Hepatic stellate cell (primary cell): ENCODE data around the gene C4B.
"Not testable (repeated sequence)": the region's sequence is repeated elsewhere in the genome, so short reads cannot be mapped to it uniquely, and the experiment has no call there.

Experiments
- DNase-seq: peaks from one replicate; pipeline ENCODE4 v3.0.0; 2011; ENCODE audit warnings: low spot score

The C4B gene

DNA sequence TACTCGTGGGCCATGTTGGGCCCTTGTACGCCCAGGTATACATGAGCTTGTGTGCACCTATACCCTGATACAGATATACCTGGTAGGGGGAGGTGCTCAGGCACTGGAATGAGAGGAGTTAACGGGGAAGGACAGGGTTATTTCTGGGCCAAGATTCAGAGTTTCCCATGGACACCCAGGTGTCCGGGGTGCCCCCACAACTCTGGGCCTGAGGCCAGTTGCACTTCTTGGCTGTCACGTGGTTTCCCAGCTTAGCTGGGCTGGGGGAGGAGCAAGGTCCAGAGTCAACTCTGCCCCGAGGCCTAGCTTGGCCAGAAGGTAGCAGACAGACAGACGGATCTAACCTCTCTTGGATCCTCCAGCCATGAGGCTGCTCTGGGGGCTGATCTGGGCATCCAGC lies 32.9 kb upstream of the C4B start, which contains the start of gene C4A:
C4A (plus strand) TSS at position 314 of the 400 bp plus-strand sequence; CDS start at position 365, 51 bp downstream.
- DNase-seq: not testable (repeated sequence)

DNA sequence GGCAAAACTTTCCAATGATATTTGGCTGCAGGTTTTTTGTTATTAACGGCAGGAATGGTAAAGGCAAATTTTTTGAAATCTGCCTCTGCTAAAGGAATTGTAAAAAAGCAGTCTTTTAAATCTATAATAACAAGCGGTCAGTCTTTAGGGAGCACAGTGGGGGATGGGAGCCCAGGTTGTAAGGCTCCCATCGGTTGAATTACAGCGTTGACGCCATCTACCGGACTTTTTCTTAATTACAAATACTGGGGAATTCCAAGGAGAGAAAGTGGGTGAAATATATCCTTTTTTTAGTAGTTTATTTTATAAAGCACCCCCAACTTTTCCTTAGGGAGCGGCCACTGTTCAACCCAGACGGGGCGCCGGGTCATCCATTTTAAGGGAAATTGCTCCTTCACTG lies 25.2 kb upstream of the C4B start:
- not testable (repeated sequence) for DNase-seq

DNA sequence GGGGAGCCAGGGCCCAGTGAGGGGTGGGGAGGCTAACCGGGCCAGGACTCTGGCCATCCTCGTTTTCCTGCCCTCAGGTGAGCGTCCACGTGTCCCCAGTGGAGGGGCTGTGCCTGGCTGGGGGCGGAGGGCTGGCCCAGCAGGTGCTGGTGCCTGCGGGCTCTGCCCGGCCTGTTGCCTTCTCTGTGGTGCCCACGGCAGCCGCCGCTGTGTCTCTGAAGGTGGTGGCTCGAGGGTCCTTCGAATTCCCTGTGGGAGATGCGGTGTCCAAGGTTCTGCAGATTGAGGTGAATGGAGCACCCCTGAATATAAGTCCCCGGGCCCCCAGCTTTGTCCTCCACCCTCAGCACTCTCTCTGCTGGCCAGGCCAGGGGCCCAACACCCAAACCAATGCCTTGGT lies 20.2 kb upstream of the C4B start:
- DNase-seq: not testable (repeated sequence)

DNA sequence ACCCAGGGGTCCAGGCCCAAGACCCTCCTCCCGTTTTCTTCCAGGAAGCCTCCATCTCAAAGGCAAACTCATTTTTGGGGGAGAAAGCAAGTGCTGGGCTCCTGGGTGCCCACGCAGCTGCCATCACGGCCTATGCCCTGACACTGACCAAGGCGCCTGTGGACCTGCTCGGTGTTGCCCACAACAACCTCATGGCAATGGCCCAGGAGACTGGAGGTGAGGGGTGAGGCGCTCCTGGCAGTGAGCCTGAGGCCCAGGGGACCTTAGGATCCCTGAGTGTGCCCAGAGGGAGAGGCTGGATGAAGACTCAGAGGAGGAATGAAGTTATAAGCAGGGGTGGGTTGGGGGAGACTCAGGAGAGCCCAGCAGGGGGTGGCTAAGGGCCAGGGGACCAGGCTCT lies 18.2 kb upstream of the C4B start:
- not testable (repeated sequence) for DNase-seq

DNA sequence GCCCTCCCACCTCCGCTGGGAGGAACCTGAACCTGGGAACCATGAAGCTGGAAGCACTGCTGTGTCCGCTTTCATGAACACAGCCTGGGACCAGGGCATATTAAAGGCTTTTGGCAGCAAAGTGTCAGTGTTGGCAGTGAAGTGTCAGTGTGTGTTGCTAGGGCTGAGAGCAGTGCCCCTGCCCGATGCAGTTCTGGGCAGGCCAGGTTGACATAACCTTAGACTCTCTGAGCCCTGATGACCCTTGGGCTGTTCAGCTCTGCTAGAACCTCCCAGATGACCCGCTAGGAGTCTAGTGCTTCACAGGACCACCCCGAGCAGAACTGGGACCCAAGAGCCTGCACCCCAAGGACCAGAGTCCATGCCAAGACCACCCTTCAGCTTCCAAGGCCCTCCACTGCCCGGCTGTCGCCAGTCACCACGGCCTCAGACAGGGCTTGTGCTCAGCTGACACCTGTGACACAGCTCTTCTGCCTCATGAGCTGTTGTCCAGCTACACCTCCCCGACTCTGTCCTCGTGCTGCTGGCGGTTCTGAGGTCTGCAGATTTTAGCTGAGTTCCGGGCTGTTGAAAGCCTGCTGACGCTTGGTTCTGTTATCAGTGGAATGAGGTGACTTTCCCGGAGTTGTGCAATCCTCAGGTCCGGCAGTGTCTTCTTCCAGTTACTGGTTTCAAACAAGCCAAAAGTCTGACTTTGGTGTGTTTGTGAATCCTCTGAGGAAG lies 11.9 kb upstream of the C4B start:
- not testable (repeated sequence) for DNase-seq

DNA sequence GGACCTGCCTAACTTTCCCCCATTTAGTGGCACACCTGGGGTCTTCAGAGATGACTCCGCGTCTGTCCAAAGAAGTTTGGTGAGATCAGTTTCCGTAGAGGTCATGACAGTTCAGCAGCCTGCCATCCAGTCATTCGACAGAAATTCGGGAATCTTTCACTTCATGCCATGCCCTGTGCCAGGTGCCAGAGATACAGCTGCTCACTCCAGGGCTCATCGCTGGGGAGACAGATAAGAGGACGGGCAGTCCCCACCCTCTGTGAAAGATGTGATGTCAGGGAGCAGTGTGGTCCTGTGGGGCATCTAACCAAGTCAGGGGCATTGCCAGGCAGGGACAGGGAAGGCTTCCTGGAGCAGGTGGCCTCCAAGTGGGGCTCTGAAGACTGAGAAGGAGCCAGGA lies 11.3 kb upstream of the C4B start:
- not testable (repeated sequence) for DNase-seq

DNA sequence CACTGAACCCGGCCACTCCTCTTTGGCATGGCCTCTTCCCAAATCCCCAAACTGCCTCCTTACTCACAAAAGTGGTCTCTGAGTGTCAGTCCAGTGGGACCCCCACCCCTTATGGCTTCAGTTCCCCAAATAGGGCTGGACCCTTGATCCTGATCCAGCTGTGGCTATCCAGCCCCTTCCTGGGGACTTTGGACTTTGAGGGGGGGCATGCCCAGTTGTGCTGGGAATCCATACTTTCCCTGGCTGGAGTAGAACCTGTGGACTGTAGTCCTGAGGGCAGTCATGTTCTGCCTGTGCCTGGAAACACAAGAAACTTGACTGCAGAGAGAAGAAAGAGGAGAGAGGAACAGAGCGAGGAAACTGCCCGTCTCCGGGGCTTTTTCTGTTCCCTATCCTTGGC lies 10.2 kb upstream of the C4B start:
- not testable (repeated sequence) for DNase-seq

DNA sequence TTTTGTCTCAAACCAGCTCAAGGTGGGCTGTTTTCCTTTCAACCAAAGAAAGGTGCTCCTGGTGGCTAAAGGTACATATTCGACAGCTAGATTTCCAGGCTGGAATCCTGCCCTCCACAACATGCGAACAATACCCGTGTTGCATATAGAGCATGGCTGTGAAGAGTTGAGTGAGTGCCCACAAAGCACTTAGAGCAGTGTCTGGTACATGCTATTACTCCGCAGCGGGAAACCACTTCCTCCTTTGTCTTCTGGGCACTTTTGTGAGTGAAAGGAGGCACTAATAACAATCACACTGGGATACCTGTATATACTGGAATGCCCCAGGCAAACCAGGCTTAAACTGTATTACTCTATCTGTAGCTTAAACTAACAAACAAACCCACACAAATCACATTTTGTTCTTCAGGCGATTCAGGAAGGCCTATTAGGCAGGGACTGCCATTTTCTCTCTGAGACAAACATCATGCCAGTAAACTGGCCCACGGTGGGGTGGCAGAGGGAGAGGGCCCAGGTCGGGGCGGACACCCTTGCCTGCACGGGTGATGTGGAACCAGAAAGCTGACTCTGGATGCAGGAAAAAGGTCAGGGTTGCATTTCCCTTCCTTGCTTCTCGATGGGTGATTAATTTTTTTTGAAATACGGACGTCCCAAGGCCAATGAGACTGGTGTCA lies 9.6 kb upstream of the C4B start:
- DNase-seq: not testable (repeated sequence)

DNA sequence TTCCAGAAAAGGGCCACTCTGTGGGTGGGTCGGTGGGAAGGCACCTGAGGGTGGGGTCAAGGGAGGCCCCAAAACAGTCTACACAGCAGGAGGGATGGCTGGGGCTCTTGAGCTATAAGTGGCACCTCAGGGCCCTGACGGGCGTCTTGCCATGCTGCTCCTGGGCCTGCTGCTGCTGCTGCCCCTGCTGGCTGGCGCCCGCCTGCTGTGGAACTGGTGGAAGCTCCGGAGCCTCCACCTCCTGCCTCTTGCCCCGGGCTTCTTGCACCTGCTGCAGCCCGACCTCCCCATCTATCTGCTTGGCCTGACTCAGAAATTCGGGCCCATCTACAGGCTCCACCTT lies 9.1 kb upstream of the C4B start:
- not testable (repeated sequence) for DNase-seq

DNA sequence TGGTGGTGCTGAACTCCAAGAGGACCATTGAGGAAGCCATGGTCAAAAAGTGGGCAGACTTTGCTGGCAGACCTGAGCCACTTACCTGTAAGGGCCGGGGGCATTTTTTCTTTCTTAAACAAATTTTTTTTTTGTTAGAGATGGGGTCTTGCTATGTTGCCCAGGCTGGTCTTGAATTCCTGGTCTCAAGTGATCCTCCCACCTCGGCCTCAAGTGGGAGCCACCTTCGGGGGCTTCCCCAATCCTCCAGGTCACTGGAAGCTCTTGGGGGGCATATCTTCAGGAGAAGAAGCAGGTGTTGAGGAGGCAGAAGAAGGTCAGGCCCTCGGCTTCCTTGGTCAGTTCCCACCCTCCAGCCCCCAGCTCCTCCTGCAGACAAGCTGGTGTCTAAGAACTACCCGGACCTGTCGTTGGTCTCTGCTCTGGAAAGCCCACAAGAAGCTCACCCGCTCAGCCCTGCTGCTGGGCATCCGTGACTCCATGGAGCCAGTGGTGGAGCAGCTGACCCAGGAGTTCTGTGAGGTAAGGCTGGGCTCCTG lies 8.5 kb upstream of the C4B start:
- DNase-seq: not testable (repeated sequence)

DNA sequence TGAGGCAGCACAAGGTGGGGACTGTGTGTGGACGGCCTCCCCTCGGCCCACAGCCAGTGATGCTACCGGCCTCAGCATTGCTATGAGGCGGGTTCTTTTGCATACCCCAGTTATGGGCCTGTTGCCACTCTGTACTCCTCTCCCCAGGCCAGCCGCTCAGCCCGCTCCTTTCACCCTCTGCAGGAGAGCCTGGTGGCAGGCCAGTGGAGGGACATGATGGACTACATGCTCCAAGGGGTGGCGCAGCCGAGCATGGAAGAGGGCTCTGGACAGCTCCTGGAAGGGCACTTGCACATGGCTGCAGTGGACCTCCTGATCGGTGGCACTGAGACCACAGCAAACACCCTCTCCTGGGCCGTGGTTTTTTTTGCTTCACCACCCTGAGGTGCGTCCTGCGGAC lies 7.5 kb upstream of the C4B start:
- not testable (repeated sequence) for DNase-seq

DNA sequence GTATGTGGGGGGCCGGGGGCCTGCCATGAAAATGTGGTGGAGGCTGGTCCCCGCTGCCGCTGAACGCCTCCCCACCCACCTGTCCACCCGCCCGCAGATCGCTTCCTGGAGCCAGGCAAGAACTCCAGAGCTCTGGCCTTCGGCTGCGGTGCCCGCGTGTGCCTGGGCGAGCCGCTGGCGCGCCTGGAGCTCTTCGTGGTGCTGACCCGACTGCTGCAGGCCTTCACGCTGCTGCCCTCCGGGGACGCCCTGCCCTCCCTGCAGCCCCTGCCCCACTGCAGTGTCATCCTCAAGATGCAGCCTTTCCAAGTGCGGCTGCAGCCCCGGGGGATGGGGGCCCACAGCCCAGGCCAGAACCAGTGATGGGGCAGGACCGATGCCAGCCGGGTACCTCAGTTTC lies 6.6 kb upstream of the C4B start:
- not testable (repeated sequence) for DNase-seq

DNA sequence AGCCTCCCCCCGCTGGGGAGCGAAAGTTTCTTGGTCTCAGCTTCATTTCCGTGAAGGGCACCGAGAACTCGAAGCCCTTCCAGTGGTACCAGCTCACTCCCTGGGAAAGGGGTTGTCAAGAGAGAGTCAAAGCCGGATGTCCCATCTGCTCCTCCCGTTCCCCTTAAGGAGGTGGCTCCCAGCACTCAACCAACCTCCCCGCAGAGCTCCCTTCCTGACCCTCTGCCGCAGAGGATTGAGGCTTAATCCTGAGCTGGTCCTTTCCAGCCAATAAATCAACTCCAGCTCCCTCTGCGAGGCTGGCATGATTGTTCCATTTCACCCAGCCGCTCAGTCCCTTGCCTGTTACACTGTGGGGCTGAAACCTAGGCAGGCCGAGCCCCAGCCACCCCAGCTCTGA lies 6.0 kb upstream of the C4B start:
- not testable (repeated sequence) for DNase-seq

DNA sequence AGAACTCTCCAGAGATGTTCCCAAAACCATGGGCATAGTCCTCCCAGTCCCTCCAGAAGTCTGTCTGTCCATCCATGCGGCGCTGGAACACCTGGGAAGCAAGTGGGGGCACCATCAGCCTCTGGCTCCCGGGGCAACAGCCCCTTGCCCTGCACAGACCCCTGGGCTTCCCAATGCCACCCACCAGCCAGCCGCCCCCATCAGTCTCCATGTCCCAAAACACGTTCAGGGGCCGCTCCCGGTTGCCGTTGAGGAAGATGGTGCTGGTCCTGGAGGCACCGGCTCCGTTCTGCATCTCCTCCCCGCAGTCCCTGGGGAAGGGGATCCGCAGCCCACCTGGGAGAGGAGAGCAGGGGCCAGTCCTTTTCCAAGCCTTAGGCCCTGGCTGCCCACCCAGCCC lies 5.1 kb upstream of the C4B start:
- not testable (repeated sequence) for DNase-seq

DNA sequence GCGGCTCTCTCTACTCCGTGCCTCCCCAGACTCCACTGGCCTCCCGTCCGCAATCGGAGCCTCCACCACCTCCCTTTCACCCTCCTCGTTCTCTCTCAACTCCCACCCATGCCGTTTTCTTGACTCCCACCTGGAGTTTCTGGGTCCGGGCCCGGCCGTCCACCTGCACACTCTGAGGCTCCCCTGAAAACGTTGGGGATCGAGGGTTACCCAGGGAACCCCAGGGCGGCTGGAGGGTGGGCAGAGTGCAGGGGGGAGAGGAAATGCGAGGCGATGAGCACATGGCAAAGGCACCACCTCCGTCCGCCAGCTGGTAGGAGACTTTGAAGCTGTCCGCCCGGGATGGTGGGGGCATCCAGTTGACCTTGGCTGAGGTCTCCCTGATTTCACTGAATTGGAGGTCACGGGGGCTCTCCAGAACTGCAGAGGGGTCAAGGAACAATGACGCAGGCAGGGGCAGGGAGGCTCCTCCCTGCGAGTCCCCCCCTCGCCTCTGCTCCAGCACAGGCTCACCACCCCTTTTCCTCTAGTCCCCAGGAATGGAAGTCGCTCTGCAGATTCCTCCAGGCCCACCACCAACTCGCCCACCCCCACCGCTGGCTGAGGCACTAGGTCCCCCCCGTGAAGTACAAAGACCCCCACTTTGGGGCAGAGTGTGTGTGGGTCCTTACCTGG lies 3.6 kb upstream of the C4B start:
- DNase-seq: not testable (repeated sequence)

DNA sequence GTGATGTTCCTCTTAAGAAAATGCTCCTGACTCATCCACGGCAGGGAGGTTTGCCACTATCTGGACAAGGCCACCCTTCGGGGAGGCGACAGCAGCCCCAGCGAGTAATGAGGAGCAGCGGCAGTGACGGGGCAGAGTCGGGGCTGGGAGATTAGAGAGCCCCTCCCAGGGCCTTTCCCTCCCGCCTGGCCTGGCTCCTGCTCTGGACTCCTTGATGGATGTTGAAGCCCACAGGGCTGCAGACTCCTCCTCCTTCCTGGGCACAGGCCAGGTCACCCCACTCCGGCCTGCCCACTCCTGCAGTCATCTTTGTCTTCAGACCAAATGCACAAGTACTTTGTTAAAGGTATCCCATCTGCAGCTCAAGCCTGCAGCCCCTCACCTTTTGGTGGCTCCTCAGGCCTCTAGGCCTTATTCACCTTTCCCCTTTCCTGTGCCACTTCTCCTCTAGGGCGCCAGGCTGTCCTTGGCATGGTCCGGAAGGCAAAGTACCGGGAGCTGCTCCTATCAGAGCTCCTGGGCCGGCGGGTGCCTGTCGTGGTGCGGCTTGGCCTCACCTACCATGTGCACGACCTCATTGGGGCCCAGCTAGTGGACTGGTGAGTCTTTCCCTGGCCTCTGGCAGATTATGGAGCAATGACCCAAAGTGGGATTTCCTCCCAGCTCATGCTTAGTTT lies 1.5 kb upstream of the C4B start:
- DNase-seq: not testable (repeated sequence)

DNA sequence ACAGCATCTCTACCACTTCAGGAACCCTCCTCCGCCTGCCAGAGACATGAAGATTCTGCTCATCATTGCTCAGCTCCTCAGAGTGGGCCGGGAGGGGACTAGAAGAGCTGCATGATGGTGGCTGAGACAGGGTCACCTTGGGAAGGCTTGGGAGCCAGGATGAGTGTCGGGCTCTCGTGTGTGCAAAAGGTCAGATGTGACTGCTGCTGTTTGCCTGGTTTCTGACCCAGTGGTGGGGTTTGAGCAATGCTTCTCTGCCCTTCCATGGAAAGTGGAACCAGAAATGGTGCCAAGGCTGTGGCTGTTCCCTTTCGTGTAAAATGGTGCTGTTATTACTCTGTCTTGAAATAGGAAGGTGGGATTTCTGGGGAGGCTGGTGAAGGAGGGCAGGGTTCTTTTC lies 857 bp upstream of the C4B start:
- DNase-seq: not testable (repeated sequence)

DNA sequence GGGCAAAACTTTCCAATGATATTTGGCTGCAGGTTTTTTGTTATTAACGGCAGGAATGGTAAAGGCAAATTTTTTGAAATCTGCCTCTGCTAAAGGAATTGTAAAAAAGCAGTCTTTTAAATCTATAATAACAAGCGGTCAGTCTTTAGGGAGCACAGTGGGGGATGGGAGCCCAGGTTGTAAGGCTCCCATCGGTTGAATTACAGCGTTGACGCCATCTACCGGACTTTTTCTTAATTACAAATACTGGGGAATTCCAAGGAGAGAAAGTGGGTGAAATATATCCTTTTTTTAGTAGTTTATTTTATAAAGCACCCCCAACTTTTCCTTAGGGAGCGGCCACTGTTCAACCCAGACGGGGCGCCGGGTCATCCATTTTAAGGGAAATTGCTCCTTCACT lies 7.5 kb downstream of the C4B start:
- not testable (repeated sequence) for DNase-seq

DNA sequence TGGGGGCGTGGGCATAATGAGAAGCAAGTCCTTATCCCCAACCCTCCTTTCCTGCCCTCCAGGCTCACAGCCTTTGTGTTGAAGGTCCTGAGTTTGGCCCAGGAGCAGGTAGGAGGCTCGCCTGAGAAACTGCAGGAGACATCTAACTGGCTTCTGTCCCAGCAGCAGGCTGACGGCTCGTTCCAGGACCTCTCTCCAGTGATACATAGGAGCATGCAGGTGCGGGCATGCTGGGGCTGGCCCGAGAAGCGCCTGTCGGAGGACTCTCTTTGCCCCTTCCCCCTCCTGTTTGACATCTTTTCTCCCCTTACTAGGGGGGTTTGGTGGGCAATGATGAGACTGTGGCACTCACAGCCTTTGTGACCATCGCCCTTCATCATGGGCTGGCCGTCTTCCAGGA lies 14.0 kb downstream of the C4B start:
- DNase-seq: not testable (repeated sequence)

DNA sequence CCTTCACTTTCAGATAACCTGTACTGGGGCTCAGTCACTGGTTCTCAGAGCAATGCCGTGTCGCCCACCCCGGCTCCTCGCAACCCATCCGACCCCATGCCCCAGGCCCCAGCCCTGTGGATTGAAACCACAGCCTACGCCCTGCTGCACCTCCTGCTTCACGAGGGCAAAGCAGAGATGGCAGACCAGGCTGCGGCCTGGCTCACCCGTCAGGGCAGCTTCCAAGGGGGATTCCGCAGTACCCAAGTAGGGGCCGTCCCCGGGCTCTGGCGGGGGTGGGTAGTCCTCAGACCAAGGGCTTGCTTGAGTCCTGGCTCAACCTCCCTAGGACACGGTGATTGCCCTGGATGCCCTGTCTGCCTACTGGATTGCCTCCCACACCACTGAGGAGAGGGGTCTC lies 15.0 kb downstream of the C4B start:
- not testable (repeated sequence) for DNase-seq

DNA sequence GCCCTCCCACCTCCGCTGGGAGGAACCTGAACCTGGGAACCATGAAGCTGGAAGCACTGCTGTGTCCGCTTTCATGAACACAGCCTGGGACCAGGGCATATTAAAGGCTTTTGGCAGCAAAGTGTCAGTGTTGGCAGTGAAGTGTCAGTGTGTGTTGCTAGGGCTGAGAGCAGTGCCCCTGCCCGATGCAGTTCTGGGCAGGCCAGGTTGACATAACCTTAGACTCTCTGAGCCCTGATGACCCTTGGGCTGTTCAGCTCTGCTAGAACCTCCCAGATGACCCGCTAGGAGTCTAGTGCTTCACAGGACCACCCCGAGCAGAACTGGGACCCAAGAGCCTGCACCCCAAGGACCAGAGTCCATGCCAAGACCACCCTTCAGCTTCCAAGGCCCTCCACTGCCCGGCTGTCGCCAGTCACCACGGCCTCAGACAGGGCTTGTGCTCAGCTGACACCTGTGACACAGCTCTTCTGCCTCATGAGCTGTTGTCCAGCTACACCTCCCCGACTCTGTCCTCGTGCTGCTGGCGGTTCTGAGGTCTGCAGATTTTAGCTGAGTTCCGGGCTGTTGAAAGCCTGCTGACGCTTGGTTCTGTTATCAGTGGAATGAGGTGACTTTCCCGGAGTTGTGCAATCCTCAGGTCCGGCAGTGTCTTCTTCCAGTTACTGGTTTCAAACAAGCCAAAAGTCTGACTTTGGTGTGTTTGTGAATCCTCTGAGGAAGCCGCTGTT lies 20.9 kb downstream of the C4B start:
- DNase-seq: not testable (repeated sequence)
